Tibial nerve (tissue), 4 donors: ENCODE measurements around the gene SRF.

Experiments used
- CTCF ChIP-seq, 5 experiments: fragments of 200-600 bp in 3 of 5; fragments of 450-650 bp in 2 of 5; sonication (generic) in 3 of 5; IDR thresholded peaks; one replicate each; pipeline ENCODE4 v1.5.1; 2016 to 2019; ENCODE audit warnings: antibody characterized with exemption in 5 of 5, mild to moderate bottlenecking in 3 of 5, moderate library complexity in 2 of 5
- EP300 ChIP-seq, 2 donors: sonication (generic); formaldehyde crosslinking; IDR thresholded peaks; one replicate each; pipeline ENCODE4 v1.6.1; 2017; ENCODE audit warnings: antibody characterized with exemption in 2 of 2, mild to moderate bottlenecking in 1 of 2
- POLR2A ChIP-seq, 2 donors: fragments of 450-650 bp; IDR thresholded peaks; one replicate each; pipeline ENCODE4 v1.6.1; 2017; ENCODE audit warnings: antibody characterized with exemption in 2 of 2, mild to moderate bottlenecking in 2 of 2, moderate library complexity in 2 of 2

GRCh38 chr6:43221046-43221972 lies 50.2 kb downstream of the SRF start:
- TF ChIP-seq CTCF (IDR thresholded peaks at IDR 0.05) (no peak), POLR2A (IDR thresholded peaks at IDR 0.05) (no peak), EP300 (IDR thresholded peaks at IDR 0.05) (no peak)
